ENCODE measurements around the gene CACNA1I.

Gene CACNA1I

DNA sequence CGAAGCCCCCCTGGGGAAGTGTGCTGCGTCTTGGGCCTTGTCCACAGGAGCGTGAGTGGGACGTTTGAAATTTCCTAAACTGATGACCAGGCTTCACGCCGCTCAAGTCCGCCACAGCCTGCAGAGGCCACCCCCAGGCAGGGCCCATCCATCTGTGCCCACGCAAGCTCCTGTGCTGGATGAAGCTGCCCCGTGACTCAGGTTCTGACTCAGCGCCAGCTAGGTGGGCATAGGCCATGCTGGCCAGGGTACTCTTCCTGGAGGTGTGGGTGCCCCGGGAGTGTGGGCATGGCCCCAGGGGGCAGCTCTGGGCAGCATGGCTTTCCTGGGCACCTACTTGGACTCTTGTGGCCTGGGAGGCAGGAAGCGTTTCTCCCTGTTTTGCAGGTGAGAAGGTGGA, 134.8 kb downstream of the CACNA1I start:
- Histone ChIP-seq H3K9me3 (ENCODE audit: control insufficient read depth, insufficient read depth, low read depth, low read length) (no peaks in the 10 kb centered on the region), H3K4me1 (ENCODE audit: control insufficient read depth, insufficient read depth, low read length) (no peaks in the 10 kb centered on the region), H3K4me3 (ENCODE audit: low read depth, low read length) (no peak overlapping the region), H3K27ac (ENCODE audit: extremely low read depth, low read depth, low read length) (no peak overlapping the region), H3K36me3 (ENCODE audit: control insufficient read depth in 2 of 2, insufficient read depth in 1 of 2, low read length in 2 of 2) (no peaks in the 10 kb centered on the region)
- TF ChIP-seq ZFHX2 (tag by site-specific recombination; conservative IDR thresholded peaks at IDR 0.05) (peak; percentile 66), ZNF707 (tag by site-specific recombination; IDR thresholded peaks at IDR 0.05) (no peak), EGR2 (tag by site-specific recombination; IDR thresholded peaks at IDR 0.05; ENCODE audit: low read depth) (peak; percentile 78), GLI4 (tag by site-specific recombination; IDR thresholded peaks at IDR 0.05) (no peak)
- CTCF ChIA-PET, result no interaction called here
- POLR2A ChIA-PET, result no interaction called here

- CTCF ChIA-PET, result no interaction called here
- TF ChIP-seq ZNF561 (tag by site-specific recombination; IDR thresholded peaks at IDR 0.05; ENCODE audit: borderline replicate concordance) (no peak), SCRT1 (tag by site-specific recombination; IDR thresholded peaks at IDR 0.05; ENCODE audit: borderline replicate concordance) (no peak), ZBTB48 (tag by site-specific recombination; IDR thresholded peaks at IDR 0.05) (no peak), ZNF544 (tag by site-specific recombination; IDR thresholded peaks at IDR 0.05) (no peak), KLF10 (tag by site-specific recombination; IDR thresholded peaks at IDR 0.05) (no peak), KLF9 (tag by site-specific recombination; IDR thresholded peaks at IDR 0.05; ENCODE audit: low read depth) (no peak), ZNF626 (tag by site-specific recombination; IDR thresholded peaks at IDR 0.05) (no peak), ZNF114 (tag by site-specific recombination; IDR thresholded peaks at IDR 0.05) (no peak), ZNF37A (tag by site-specific recombination; IDR thresholded peaks at IDR 0.05) (no peak), ZNF16 (tag by site-specific recombination; IDR thresholded peaks at IDR 0.05; ENCODE audit: low read depth) (no peak), SP7 (tag by site-specific recombination; IDR thresholded peaks at IDR 0.05) (no peak), ZNF426 (tag by site-specific recombination; IDR thresholded peaks at IDR 0.05) (no peak), GLIS2 (tag by site-specific recombination; IDR thresholded peaks at IDR 0.05) (no peak), ZNF510 (tag by site-specific recombination; IDR thresholded peaks at IDR 0.05; ENCODE audit: insufficient replicate concordance) (no peak), ZNF645 (tag by site-specific recombination; IDR thresholded peaks at IDR 0.05) (no peak), GLI4 (tag by site-specific recombination; IDR thresholded peaks at IDR 0.05) (no peak), ZNF2 (tag by site-specific recombination; IDR thresholded peaks at IDR 0.05) (no peak), ZNF202 (tag by site-specific recombination; IDR thresholded peaks at IDR 0.05; ENCODE audit: borderline replicate concordance) (no peak)
- TF ChIP-seq, protein P1, sequence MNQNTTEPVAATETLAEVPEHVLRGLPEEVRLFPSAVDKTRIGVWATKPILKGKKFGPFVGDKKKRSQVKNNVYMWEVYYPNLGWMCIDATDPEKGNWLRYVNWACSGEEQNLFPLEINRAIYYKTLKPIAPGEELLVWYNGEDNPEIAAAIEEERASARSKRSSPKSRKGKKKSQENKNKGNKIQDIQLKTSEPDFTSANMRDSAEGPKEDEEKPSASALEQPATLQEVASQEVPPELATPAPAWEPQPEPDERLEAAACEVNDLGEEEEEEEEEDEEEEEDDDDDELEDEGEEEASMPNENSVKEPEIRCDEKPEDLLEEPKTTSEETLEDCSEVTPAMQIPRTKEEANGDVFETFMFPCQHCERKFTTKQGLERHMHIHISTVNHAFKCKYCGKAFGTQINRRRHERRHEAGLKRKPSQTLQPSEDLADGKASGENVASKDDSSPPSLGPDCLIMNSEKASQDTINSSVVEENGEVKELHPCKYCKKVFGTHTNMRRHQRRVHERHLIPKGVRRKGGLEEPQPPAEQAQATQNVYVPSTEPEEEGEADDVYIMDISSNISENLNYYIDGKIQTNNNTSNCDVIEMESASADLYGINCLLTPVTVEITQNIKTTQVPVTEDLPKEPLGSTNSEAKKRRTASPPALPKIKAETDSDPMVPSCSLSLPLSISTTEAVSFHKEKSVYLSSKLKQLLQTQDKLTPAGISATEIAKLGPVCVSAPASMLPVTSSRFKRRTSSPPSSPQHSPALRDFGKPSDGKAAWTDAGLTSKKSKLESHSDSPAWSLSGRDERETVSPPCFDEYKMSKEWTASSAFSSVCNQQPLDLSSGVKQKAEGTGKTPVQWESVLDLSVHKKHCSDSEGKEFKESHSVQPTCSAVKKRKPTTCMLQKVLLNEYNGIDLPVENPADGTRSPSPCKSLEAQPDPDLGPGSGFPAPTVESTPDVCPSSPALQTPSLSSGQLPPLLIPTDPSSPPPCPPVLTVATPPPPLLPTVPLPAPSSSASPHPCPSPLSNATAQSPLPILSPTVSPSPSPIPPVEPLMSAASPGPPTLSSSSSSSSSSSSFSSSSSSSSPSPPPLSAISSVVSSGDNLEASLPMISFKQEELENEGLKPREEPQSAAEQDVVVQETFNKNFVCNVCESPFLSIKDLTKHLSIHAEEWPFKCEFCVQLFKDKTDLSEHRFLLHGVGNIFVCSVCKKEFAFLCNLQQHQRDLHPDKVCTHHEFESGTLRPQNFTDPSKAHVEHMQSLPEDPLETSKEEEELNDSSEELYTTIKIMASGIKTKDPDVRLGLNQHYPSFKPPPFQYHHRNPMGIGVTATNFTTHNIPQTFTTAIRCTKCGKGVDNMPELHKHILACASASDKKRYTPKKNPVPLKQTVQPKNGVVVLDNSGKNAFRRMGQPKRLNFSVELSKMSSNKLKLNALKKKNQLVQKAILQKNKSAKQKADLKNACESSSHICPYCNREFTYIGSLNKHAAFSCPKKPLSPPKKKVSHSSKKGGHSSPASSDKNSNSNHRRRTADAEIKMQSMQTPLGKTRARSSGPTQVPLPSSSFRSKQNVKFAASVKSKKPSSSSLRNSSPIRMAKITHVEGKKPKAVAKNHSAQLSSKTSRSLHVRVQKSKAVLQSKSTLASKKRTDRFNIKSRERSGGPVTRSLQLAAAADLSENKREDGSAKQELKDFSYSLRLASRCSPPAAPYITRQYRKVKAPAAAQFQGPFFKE (tag by site-specific recombination; IDR thresholded peaks at IDR 0.05; ENCODE audit: borderline replicate concordance), result no peak
- TF ChIP-seq, protein P2, sequence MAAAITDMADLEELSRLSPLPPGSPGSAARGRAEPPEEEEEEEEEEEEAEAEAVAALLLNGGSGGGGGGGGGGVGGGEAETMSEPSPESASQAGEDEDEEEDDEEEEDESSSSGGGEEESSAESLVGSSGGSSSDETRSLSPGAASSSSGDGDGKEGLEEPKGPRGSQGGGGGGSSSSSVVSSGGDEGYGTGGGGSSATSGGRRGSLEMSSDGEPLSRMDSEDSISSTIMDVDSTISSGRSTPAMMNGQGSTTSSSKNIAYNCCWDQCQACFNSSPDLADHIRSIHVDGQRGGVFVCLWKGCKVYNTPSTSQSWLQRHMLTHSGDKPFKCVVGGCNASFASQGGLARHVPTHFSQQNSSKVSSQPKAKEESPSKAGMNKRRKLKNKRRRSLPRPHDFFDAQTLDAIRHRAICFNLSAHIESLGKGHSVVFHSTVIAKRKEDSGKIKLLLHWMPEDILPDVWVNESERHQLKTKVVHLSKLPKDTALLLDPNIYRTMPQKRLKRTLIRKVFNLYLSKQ (tag by site-specific recombination; IDR thresholded peaks at IDR 0.05; ENCODE audit: borderline replicate concordance), result no peak
- POLR2A ChIA-PET, result no interaction called here
- H3K4me1 ChIP-seq (ENCODE audit: control insufficient read depth, insufficient read depth, low read length), result no peaks in the 10 kb centered on the region
- H3K27ac ChIP-seq (ENCODE audit: extremely low read depth, low read depth, low read length), result no peak overlapping the region
- no peak overlapping the region for H3K4me3 ChIP-seq (ENCODE audit: low read depth, low read length)
- no peaks in the 10 kb centered on the region for H3K36me3 ChIP-seq (ENCODE audit: control insufficient read depth in 2 of 2, insufficient read depth in 1 of 2, low read length in 2 of 2)
- no peaks in the 10 kb centered on the region for H3K9me3 ChIP-seq (ENCODE audit: control insufficient read depth, insufficient read depth, low read depth, low read length)
Measured at GRCh38 chr22:39706376-39707140, 136.0 kb downstream of the CACNA1I start.

Measured in HEK293 (cell line).